Ishikawa (cell line): ENCODE measurements around the gene TVP23B.

Experiments
- CEBPB ChIP-seq: IDR thresholded peaks from 2 replicates; pipeline ENCODE4 v1.6.1; 2012
- CREB1 ChIP-seq: IDR thresholded peaks from 2 replicates; pipeline ENCODE4 v1.6.1; 2012; ENCODE audit warnings: low read depth
- EGR1 ChIP-seq: IDR thresholded peaks from 2 replicates; pipeline ENCODE4 v1.6.1; 2012
- EP300 ChIP-seq: IDR thresholded peaks from 2 replicates; pipeline ENCODE4 v1.6.1; 2012; ENCODE audit warnings: borderline replicate concordance
- FOXM1 ChIP-seq: IDR thresholded peaks from 2 replicates; pipeline ENCODE4 v1.6.1; 2012; ENCODE audit warnings: low read depth, borderline replicate concordance
- MAX ChIP-seq: IDR thresholded peaks from 2 replicates; pipeline ENCODE4 v1.6.1; 2012
- NFIC ChIP-seq: IDR thresholded peaks from 2 replicates; pipeline ENCODE4 v1.6.1; 2012
- RAD21 ChIP-seq: IDR thresholded peaks from 2 replicates; pipeline ENCODE4 v1.6.1; 2012; ENCODE audit warnings: low read depth
- TAF1 ChIP-seq: IDR thresholded peaks from 2 replicates; pipeline ENCODE4 v1.6.1; 2012; ENCODE audit warnings: low read depth, mild to moderate bottlenecking
- TCF12 ChIP-seq: IDR thresholded peaks from 2 replicates; pipeline ENCODE4 v1.6.1; 2012; ENCODE audit warnings: low read depth
- USF1 ChIP-seq: IDR thresholded peaks from 2 replicates; pipeline ENCODE4 v1.6.1; 2012
- YY1 ChIP-seq: IDR thresholded peaks from 2 replicates; pipeline ENCODE4 v1.6.1; 2012; ENCODE audit warnings: low read depth
- TF ChIP-seq, protein P1 (sequence below): IDR thresholded peaks from 2 replicates; pipeline ENCODE4 v1.6.1; 2012; ENCODE audit warnings: low read depth, mild to moderate bottlenecking

DNA sequence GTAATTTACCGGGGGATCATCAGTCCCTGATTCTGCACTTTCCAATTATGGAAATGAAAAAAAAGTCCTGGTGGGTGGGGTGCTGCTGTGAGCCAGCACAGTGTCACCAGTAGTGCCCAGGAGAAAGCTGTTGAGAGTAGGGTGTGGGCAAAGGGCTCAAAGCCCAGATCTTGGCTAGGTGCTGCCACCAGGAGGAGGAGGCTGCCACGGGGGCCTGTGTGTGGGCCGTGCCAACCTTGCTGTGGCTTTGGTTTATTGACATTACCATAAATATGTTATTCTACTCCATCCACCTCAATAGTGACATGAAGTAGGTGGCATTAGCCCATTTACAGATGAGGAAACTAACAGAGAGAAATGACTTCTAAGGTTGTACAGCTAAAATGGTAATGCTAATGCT is 70.2 kb downstream of the TVP23B start:
- TF ChIP-seq EP300: no peak
- no peak for TF ChIP-seq MAX
- TF ChIP-seq RAD21: no peak
- no peak for TF ChIP-seq CREB1
- no peak for TF ChIP-seq YY1
- no peak for TF ChIP-seq TAF1
- TF ChIP-seq CEBPB: no peak
- TF ChIP-seq, protein P1, sequence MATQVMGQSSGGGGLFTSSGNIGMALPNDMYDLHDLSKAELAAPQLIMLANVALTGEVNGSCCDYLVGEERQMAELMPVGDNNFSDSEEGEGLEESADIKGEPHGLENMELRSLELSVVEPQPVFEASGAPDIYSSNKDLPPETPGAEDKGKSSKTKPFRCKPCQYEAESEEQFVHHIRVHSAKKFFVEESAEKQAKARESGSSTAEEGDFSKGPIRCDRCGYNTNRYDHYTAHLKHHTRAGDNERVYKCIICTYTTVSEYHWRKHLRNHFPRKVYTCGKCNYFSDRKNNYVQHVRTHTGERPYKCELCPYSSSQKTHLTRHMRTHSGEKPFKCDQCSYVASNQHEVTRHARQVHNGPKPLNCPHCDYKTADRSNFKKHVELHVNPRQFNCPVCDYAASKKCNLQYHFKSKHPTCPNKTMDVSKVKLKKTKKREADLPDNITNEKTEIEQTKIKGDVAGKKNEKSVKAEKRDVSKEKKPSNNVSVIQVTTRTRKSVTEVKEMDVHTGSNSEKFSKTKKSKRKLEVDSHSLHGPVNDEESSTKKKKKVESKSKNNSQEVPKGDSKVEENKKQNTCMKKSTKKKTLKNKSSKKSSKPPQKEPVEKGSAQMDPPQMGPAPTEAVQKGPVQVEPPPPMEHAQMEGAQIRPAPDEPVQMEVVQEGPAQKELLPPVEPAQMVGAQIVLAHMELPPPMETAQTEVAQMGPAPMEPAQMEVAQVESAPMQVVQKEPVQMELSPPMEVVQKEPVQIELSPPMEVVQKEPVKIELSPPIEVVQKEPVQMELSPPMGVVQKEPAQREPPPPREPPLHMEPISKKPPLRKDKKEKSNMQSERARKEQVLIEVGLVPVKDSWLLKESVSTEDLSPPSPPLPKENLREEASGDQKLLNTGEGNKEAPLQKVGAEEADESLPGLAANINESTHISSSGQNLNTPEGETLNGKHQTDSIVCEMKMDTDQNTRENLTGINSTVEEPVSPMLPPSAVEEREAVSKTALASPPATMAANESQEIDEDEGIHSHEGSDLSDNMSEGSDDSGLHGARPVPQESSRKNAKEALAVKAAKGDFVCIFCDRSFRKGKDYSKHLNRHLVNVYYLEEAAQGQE: no peak
- TF ChIP-seq FOXM1: no peak
- TF ChIP-seq USF1: no peak
- TF ChIP-seq NFIC: no peak
- no peak for TF ChIP-seq TCF12
- TF ChIP-seq EGR1: no peak
